ENCODE results near the gene ZIC1.

- TF ChIP-seq ZNF184 (tag by site-specific recombination; IDR thresholded peaks at IDR 0.05): no peak
- TF ChIP-seq CTCF (tag by site-specific recombination; IDR thresholded peaks at IDR 0.05): no peak
- no peak for TF ChIP-seq TSHZ1 (tag by site-specific recombination; IDR thresholded peaks at IDR 0.05; ENCODE audit: borderline replicate concordance)
- TF ChIP-seq ZNF148 (tag by site-specific recombination; IDR thresholded peaks at IDR 0.05; ENCODE audit: borderline replicate concordance): no peak
These were observed 38.1 kb downstream of the ZIC1 start for GRCh38 chr3:147447224-147447623.

Data from HEK293 (cell line).